Astrocyte (in vitro differentiated cells and primary cell): ENCODE data around the gene ATG3. TPM values are rescaled to one million over a fixed set of nuclear protein-coding genes. Genes with fewer than 3 reads are reported as not detected.

Source experiments
- DNase-seq: peaks from one replicate; pipeline ENCODE4 v3.0.0-alpha.2; 2010; ENCODE audit warnings: low read depth
- FAIRE-seq: peaks from 2 replicates; lab custom pipeline; 2011; peaks lifted over from hg19 to GRCh38; lab: Jason Lieb, UNC
- H2AFZ ChIP-seq: 2 replicates; pipeline ENCODE4 v1.6.0; 2012; ENCODE audit warnings: low read depth, low read length, inconsistent platforms
- H3K27ac ChIP-seq: 2 replicates; pipeline ENCODE4 v1.5.1; 2011; ENCODE audit warnings: low read depth, low read length, inconsistent platforms
- H3K27me3 ChIP-seq: 2 replicates; pipeline ENCODE4 v1.6.0; 2011; ENCODE audit warnings: low read length, inconsistent platforms; ENCODE audit not compliant: insufficient read depth
- H3K36me3 ChIP-seq: 2 replicates; pipeline ENCODE4 v1.5.1; 2011; ENCODE audit warnings: low read length, inconsistent platforms; ENCODE audit not compliant: insufficient read depth
- H3K4me1 ChIP-seq: 2 replicates; pipeline ENCODE4 v1.5.1; 2011; ENCODE audit warnings: low read length, inconsistent platforms; ENCODE audit not compliant: insufficient read depth
- H3K4me2 ChIP-seq: 2 replicates; pipeline ENCODE4 v1.6.0; 2012; ENCODE audit warnings: low read length, inconsistent platforms
- H3K4me3 ChIP-seq: 2 replicates; pipeline ENCODE4 v1.5.1; 2011; ENCODE audit warnings: low read depth, mild to moderate bottlenecking, low read length, inconsistent platforms; ENCODE audit not compliant: insufficient read depth
- H3K79me2 ChIP-seq: 2 replicates; pipeline ENCODE4 v1.6.0; 2012; ENCODE audit warnings: mild to moderate bottlenecking, low read length, inconsistent platforms; ENCODE audit not compliant: insufficient read depth
- H3K9ac ChIP-seq: 2 replicates; pipeline ENCODE4 v1.6.0; 2012; ENCODE audit warnings: mild to moderate bottlenecking, low read length, inconsistent platforms
- H3K9me3 ChIP-seq: 2 replicates; pipeline ENCODE4 v1.5.1; 2012; ENCODE audit warnings: low read depth, mild to moderate bottlenecking, low read length, inconsistent platforms; ENCODE audit not compliant: insufficient read depth
- H4K20me1 ChIP-seq: 2 replicates; pipeline ENCODE4 v1.6.0; 2012; ENCODE audit warnings: low read length, inconsistent platforms; ENCODE audit not compliant: insufficient read depth
- H3K27ac Mint-ChIP-seq: one replicate; pipeline ENCODE4 v1.8.0; 2021; ENCODE audit warnings: mild to moderate bottlenecking, mixed read lengths; ENCODE audit not compliant: unreplicated experiment
- H3K27me3 Mint-ChIP-seq: one replicate; pipeline ENCODE4 v1.8.0; 2021; ENCODE audit warnings: low read depth, mixed read lengths; ENCODE audit not compliant: unreplicated experiment
- H3K36me3 Mint-ChIP-seq: one replicate; pipeline ENCODE4 v1.8.0; 2021; ENCODE audit warnings: low read depth, mixed read lengths; ENCODE audit not compliant: unreplicated experiment
- H3K4me1 Mint-ChIP-seq: one replicate; pipeline ENCODE4 v1.8.0; 2021; ENCODE audit warnings: low read depth, mixed read lengths; ENCODE audit not compliant: unreplicated experiment
- H3K4me3 Mint-ChIP-seq: one replicate; pipeline ENCODE4 v1.8.0; 2021; ENCODE audit warnings: mild to moderate bottlenecking, moderate library complexity, mixed read lengths; ENCODE audit not compliant: unreplicated experiment
- H3K9me3 Mint-ChIP-seq: one replicate; pipeline ENCODE4 v1.8.0; 2021; ENCODE audit warnings: mild to moderate bottlenecking, mixed read lengths; ENCODE audit not compliant: unreplicated experiment
- EZH2 ChIP-seq: IDR thresholded peaks from 2 replicates; pipeline ENCODE4 v1.6.1; 2012; ENCODE audit warnings: mild to moderate bottlenecking, low read length, inconsistent platforms; ENCODE audit not compliant: insufficient read depth
- total RNA-seq: library from RNA; stranded (reverse); gene quantifications from 2 replicates; pipeline ENCODE4 v1.2.1, GENCODE V29; 2021
- TF ChIP-seq, protein P1 (sequence below): IDR thresholded peaks from 2 replicates; pipeline ENCODE4 v1.5.1; 2011; ENCODE audit warnings: low read depth, mild to moderate bottlenecking, inconsistent platforms, low read length, moderate library complexity; ENCODE audit not compliant: insufficient read depth

Gene ATG3
- total RNA-seq, 1 donor from 2014 or later: 46.2 TPM

DNA sequence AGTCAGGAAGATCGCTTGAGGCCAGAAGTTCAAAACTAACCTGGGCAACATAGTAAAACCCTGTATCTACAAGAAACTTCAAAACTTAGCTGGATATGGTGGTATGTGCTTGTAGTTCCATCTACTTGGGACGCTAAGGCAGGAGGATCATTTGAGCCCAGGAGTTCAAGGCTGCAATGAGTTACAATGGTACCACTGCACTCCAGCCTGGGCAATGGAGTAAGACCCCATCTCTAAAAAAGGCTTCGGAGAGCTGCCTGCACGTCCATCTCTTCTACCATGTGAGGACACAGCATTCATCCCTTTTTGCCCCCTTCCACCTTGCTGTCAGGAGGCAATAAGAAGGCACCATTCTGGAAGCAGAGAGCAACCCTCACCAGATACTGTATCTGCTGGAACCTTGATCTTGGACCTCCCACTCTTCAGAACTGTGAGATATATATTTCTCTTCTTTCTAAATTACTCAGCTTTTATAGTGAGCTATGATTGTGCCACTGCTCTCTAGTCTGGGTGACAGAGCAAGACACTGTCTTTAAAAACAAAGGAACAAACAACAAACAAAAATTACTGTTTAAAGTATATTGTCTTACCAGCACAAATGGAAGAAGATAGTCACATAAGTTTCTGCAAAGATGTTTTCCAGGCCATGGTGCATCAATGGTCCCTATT lies 58.3 kb downstream of the ATG3 start:
- no peak for FAIRE-seq
- H3K4me1 ChIP-seq: no peaks in the 10 kb centered on the region
- Mint-ChIP-seq H3K27ac (no peak overlapping the region), H3K27me3 (peaks cover 2% of the 10 kb centered on the region), H3K36me3 (no peaks in the 10 kb centered on the region), H3K9me3 (peaks cover 4% of the 10 kb centered on the region), H3K4me3 (no peak overlapping the region), H3K4me1 (no peaks in the 10 kb centered on the region)
- H3K79me2 ChIP-seq: no peaks in the 10 kb centered on the region
- no peaks in the 10 kb centered on the region for H4K20me1 ChIP-seq
- H2AFZ ChIP-seq: no peak overlapping the region
- no peaks in the 10 kb centered on the region for H3K9me3 ChIP-seq
- no peak overlapping the region for H3K27ac ChIP-seq
- H3K9ac ChIP-seq: no peak overlapping the region
- no peak overlapping the region for H3K4me3 ChIP-seq
- TF ChIP-seq, protein P1, sequence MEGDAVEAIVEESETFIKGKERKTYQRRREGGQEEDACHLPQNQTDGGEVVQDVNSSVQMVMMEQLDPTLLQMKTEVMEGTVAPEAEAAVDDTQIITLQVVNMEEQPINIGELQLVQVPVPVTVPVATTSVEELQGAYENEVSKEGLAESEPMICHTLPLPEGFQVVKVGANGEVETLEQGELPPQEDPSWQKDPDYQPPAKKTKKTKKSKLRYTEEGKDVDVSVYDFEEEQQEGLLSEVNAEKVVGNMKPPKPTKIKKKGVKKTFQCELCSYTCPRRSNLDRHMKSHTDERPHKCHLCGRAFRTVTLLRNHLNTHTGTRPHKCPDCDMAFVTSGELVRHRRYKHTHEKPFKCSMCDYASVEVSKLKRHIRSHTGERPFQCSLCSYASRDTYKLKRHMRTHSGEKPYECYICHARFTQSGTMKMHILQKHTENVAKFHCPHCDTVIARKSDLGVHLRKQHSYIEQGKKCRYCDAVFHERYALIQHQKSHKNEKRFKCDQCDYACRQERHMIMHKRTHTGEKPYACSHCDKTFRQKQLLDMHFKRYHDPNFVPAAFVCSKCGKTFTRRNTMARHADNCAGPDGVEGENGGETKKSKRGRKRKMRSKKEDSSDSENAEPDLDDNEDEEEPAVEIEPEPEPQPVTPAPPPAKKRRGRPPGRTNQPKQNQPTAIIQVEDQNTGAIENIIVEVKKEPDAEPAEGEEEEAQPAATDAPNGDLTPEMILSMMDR: no peak
- TF ChIP-seq EZH2: no peak
- no peaks in the 10 kb centered on the region for H3K36me3 ChIP-seq
- no peaks in the 10 kb centered on the region for H3K27me3 ChIP-seq
- no peak for DNase-seq
- H3K4me2 ChIP-seq: no peak overlapping the region

DNA sequence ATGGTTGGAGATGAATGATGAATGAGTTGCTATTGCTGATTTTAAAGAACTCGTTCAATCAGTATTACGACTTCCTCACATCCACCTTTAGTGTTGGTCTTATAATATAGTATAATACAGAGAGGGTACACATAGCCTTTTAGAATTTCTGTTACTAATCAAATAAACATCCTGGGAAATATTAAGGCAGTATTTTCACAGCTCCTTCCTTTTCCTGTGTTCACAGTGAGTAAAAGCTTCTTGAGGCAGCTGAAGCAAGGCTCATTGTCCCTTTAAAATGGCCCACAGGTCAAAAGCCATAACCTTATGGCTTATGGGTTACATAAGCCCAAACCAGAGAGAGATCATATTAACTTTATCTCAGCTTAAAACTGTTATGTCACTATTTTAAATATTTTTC lies 61.1 kb downstream of the ATG3 start:
- Histone ChIP-seq H3K79me2 (no peaks in the 10 kb centered on the region), H3K27ac (no peak overlapping the region), H2AFZ (no peak overlapping the region), H4K20me1 (no peaks in the 10 kb centered on the region), H3K27me3 (peaks cover 1% of the 10 kb centered on the region), H3K4me1 (no peaks in the 10 kb centered on the region), H3K9ac (no peak overlapping the region), H3K4me2 (no peak overlapping the region), H3K9me3 (no peaks in the 10 kb centered on the region), H3K36me3 (no peaks in the 10 kb centered on the region), H3K4me3 (no peak overlapping the region)
- Mint-ChIP-seq H3K36me3 (no peaks in the 10 kb centered on the region), H3K9me3 (peaks cover 4% of the 10 kb centered on the region), H3K27me3 (peaks cover 7% of the 10 kb centered on the region), H3K27ac (no peak overlapping the region), H3K4me1 (no peaks in the 10 kb centered on the region), H3K4me3 (no peak overlapping the region)
- no peak for TF ChIP-seq EZH2
- TF ChIP-seq, protein P1: no peak
- FAIRE-seq (no peak), DNase-seq (no peak)
